OCI-LY3 (cell line): ENCODE data around the gene FRMD4B.

ENCODE experiments used
- H2AFZ ChIP-seq: fragments of 200-600, 300-600 bp; shearing (Covaris generic); 2 replicates; pipeline ENCODE4 v1.6.0; 2014; ENCODE audit warnings: antibody characterized with exemption, low read depth, low read length
- H3K27ac ChIP-seq: fragments of 200-600, 300-600 bp; sonication (generic); 2 replicates; pipeline ENCODE4 v1.5.1; 2014; ENCODE audit warnings: mild to moderate bottlenecking, low read length, moderate library complexity, mixed read lengths
- H3K27me3 ChIP-seq: fragments of 200-600, 300-600 bp; sonication (generic); 2 replicates; pipeline ENCODE4 v1.6.1; 2014; ENCODE audit warnings: low read depth, low read length, mixed read lengths
- H3K36me3 ChIP-seq: fragments of 200-600, 300-600 bp; sonication (generic); replicated peaks from 2 replicates; pipeline ENCODE3; 2014; ENCODE audit warnings: low read depth, low read length, mixed read lengths
- H3K4me1 ChIP-seq: fragments of 300-600, 200-600 bp; sonication (generic); 2 replicates; pipeline ENCODE4 v1.6.1; 2014; ENCODE audit warnings: low read length, mixed read lengths
- H3K4me2 ChIP-seq: fragments of 200-600, 300-600 bp; sonication (generic); 2 replicates; pipeline ENCODE4 v1.6.1; 2014; ENCODE audit warnings: low read length, mixed read lengths
- H3K4me3 ChIP-seq: fragments of 300-600, 200-600 bp; sonication (generic); 2 replicates; pipeline ENCODE4 v1.5.1; 2014; ENCODE audit warnings: antibody characterized with exemption, mild to moderate bottlenecking, low read length, moderate library complexity
- H3K79me2 ChIP-seq: fragments of 300-600, 200-600 bp; shearing (Covaris generic); 2 replicates; pipeline ENCODE4 v1.6.1; 2014; ENCODE audit warnings: mild to moderate bottlenecking, low read length, mixed read lengths
- H3K9ac ChIP-seq: fragments of 300-600, 200-600 bp; shearing (Covaris generic); 2 replicates; pipeline ENCODE4 v1.6.0; 2014; ENCODE audit warnings: mild to moderate bottlenecking, low read length, moderate library complexity
- H3K9me3 ChIP-seq: fragments of 200-600, 300-600 bp; shearing (Covaris generic); 2 replicates; pipeline ENCODE4 v1.6.1; 2014; ENCODE audit warnings: low read length, mixed read lengths; ENCODE audit not compliant: insufficient read depth
- H4K20me1 ChIP-seq: fragments of 200-600, 300-600 bp; sonication (generic); 2 replicates; pipeline ENCODE4 v1.6.1; 2016; ENCODE audit warnings: low read length, mixed read lengths; ENCODE audit not compliant: insufficient read depth
- EZH2phosphoT487 ChIP-seq: fragments of 200-600 bp; shearing (Covaris generic); IDR thresholded peaks from 2 replicates; pipeline ENCODE4 v1.6.1; 2018; ENCODE audit warnings: antibody characterized with exemption, mixed run types, low read depth
- TF ChIP-seq, protein P1 (sequence below): fragments of 200-600, 300-600 bp; sonication (generic); IDR thresholded peaks from 2 replicates; pipeline ENCODE4 v1.5.1; 2014; ENCODE audit warnings: antibody characterized with exemption, low read length, low read depth

The FRMD4B gene

GRCh38 chr3:69142797-69143454 lies 243.0 kb downstream of the FRMD4B start:
- no peak overlapping the region for H3K4me2 ChIP-seq
- H3K79me2 ChIP-seq, result no peaks in the 10 kb centered on the region
- H3K36me3 ChIP-seq, result no peaks in the 10 kb centered on the region

GRCh38 chr3:69142090-69142489 lies 243.8 kb downstream of the FRMD4B start:
- no peak overlapping the region for H3K9ac ChIP-seq
- no peaks in the 10 kb centered on the region for H3K9me3 ChIP-seq
- no peaks in the 10 kb centered on the region for H4K20me1 ChIP-seq
- H2AFZ ChIP-seq, result no peak overlapping the region
- H3K4me2 ChIP-seq, result no peak overlapping the region
- H3K4me3 ChIP-seq, result no peak overlapping the region
- no peaks in the 10 kb centered on the region for H3K79me2 ChIP-seq
- TF ChIP-seq, protein P1, sequence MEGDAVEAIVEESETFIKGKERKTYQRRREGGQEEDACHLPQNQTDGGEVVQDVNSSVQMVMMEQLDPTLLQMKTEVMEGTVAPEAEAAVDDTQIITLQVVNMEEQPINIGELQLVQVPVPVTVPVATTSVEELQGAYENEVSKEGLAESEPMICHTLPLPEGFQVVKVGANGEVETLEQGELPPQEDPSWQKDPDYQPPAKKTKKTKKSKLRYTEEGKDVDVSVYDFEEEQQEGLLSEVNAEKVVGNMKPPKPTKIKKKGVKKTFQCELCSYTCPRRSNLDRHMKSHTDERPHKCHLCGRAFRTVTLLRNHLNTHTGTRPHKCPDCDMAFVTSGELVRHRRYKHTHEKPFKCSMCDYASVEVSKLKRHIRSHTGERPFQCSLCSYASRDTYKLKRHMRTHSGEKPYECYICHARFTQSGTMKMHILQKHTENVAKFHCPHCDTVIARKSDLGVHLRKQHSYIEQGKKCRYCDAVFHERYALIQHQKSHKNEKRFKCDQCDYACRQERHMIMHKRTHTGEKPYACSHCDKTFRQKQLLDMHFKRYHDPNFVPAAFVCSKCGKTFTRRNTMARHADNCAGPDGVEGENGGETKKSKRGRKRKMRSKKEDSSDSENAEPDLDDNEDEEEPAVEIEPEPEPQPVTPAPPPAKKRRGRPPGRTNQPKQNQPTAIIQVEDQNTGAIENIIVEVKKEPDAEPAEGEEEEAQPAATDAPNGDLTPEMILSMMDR, result no peak
- TF ChIP-seq EZH2phosphoT487, result no peak
- no peak overlapping the region for H3K27ac ChIP-seq
- H3K27me3 ChIP-seq, result peaks cover 35% of the 10 kb centered on the region; the same call in 1 of the 2 replicates
- H3K36me3 ChIP-seq, result no peaks in the 10 kb centered on the region
- no peaks in the 10 kb centered on the region for H3K4me1 ChIP-seq

More at GRCh38 chr3:69142797-69143454, 243.0 kb downstream of the FRMD4B start:
- Histone ChIP-seq H3K4me3 (no peak overlapping the region), H3K9me3 (no peaks in the 10 kb centered on the region), H2AFZ (no peak overlapping the region), H3K4me1 (no peaks in the 10 kb centered on the region), H3K9ac (no peak overlapping the region), H3K27ac (no peak overlapping the region), H4K20me1 (no peaks in the 10 kb centered on the region), H3K27me3 (peaks cover 35% of the 10 kb centered on the region; the same call in 1 of the 2 replicates)
- TF ChIP-seq, protein P1, result no peak
- TF ChIP-seq EZH2phosphoT487, result no peak

GRCh38 chr3:69141313-69141712 lies 244.6 kb downstream of the FRMD4B start:
- no peak overlapping the region for H2AFZ ChIP-seq
- H3K36me3 ChIP-seq, result no peaks in the 10 kb centered on the region
- H3K9ac ChIP-seq, result no peak overlapping the region
- H3K4me1 ChIP-seq, result no peaks in the 10 kb centered on the region
- H3K79me2 ChIP-seq, result no peaks in the 10 kb centered on the region
- H3K4me3 ChIP-seq, result no peak overlapping the region
- no peaks in the 10 kb centered on the region for H4K20me1 ChIP-seq
- no peak overlapping the region for H3K4me2 ChIP-seq
- H3K27me3 ChIP-seq, result peaks cover 38% of the 10 kb centered on the region; the same call in 1 of the 2 replicates
- no peak overlapping the region for H3K27ac ChIP-seq
- H3K9me3 ChIP-seq, result no peaks in the 10 kb centered on the region
- TF ChIP-seq, protein P1, result no peak
- TF ChIP-seq EZH2phosphoT487, result no peak

GRCh38 chr3:69137412-69137811 lies 248.5 kb downstream of the FRMD4B start:
- no peaks in the 10 kb centered on the region for H3K36me3 ChIP-seq
- H3K27ac ChIP-seq, result no peak overlapping the region
- peaks cover 38% of the 10 kb centered on the region; the same call in 1 of the 2 replicates for H3K27me3 ChIP-seq
- TF ChIP-seq, protein P1, result no peak
- no peak for TF ChIP-seq EZH2phosphoT487
- H3K9ac ChIP-seq, result no peak overlapping the region
- H3K4me2 ChIP-seq, result no peak overlapping the region
- H3K9me3 ChIP-seq, result no peaks in the 10 kb centered on the region
- no peak overlapping the region for H2AFZ ChIP-seq
- no peak overlapping the region for H3K4me3 ChIP-seq
- H3K4me1 ChIP-seq, result no peaks in the 10 kb centered on the region
- H4K20me1 ChIP-seq, result no peaks in the 10 kb centered on the region
- H3K79me2 ChIP-seq, result no peaks in the 10 kb centered on the region
